Prostate gland (tissue), 2 donors: ENCODE measurements around the gene CELF6.

Experiments
- POLR2A ChIP-seq: fragments of 450-650 bp; IDR thresholded peaks from one replicate; pipeline ENCODE4 v1.6.1; 2016; ENCODE audit warnings: antibody characterized with exemption, mild to moderate bottlenecking
- POLR2AphosphoS5 ChIP-seq: sonication (generic); formaldehyde crosslinking; IDR thresholded peaks from one replicate; pipeline ENCODE4 v1.6.1; 2017; ENCODE audit warnings: antibody characterized with exemption
- TF ChIP-seq, protein P1 (sequence below), 4 experiments: fragments of 200-600 bp in 2 of 4; fragments of 450-650 bp in 2 of 4; sonication (generic) in 2 of 4; IDR thresholded peaks; 1 replicate in 3 of 4; 2 replicates in 1 of 4; pipeline ENCODE4 v1.5.1; 2016 to 2019; ENCODE audit warnings: antibody characterized with exemption in 4 of 4, mild to moderate bottlenecking in 2 of 4, moderate library complexity in 2 of 4

DNA sequence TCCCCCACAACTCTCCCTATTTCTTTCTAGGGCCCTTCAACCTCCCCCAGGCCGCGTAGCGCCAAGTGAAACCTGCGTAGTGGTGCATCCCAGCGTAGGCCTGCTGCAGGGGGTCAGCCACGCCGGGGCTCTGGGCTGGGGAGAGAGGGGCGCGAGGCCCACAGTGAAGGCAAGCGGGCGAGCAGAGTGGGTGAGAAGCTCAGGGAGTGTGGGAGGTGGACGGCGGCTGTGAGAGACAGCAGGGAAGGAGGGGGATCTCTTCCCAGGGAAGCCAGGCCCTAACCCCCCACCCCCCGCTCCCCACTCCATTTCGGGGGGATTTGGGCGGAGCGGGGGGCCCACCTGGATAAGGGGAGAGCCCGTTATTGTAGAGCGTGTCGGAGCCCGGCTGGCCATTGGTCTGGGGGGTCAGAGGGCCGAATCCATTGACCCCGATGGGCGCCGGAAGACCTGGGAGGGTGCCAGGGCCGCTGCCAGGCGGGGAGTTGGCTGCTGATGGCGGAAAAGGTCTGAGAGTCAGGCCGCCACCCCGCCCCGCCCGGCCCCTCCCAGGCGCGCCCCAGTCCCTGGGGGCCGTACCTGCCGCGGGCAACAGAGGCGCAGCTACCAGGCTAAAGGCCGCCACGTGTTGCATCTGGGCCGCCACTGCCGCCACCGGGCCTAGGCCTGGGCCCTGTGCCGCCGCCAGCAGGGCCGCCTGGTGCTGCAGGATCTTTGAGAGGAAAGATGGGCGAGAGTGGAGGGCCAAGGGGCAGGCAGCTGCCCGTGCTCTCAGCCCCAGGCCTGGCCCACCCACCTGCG lies 31.0 kb downstream of the CELF6 start:
- TF ChIP-seq, protein P1, sequence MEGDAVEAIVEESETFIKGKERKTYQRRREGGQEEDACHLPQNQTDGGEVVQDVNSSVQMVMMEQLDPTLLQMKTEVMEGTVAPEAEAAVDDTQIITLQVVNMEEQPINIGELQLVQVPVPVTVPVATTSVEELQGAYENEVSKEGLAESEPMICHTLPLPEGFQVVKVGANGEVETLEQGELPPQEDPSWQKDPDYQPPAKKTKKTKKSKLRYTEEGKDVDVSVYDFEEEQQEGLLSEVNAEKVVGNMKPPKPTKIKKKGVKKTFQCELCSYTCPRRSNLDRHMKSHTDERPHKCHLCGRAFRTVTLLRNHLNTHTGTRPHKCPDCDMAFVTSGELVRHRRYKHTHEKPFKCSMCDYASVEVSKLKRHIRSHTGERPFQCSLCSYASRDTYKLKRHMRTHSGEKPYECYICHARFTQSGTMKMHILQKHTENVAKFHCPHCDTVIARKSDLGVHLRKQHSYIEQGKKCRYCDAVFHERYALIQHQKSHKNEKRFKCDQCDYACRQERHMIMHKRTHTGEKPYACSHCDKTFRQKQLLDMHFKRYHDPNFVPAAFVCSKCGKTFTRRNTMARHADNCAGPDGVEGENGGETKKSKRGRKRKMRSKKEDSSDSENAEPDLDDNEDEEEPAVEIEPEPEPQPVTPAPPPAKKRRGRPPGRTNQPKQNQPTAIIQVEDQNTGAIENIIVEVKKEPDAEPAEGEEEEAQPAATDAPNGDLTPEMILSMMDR (IDR thresholded peaks at IDR 0.05): no peak
- no peak for TF ChIP-seq POLR2A
- TF ChIP-seq POLR2AphosphoS5: no peak
